ENCODE measurements around the gene NUDC.
"Not testable (repeated sequence)": the region's sequence is repeated elsewhere in the genome, so short reads cannot be mapped to it uniquely, and the experiment has no call there.

NUDC gene

GRCh38 chr1:26941311-26941710 is 19.8 kb downstream of the NUDC start:
- DNase-seq (ENCODE audit: low read depth), result no peak
- no peak for TF ChIP-seq CTCF (conservative IDR thresholded peaks at IDR 0.05; ENCODE audit: low read depth, low read length)
- H3K4me3 ChIP-seq (ENCODE audit: low read depth, low read length), result no peak overlapping the region

- TF ChIP-seq CTCF (conservative IDR thresholded peaks at IDR 0.05; ENCODE audit: low read depth, low read length), result no peak
- no peak for DNase-seq (ENCODE audit: low read depth)
- no peak overlapping the region for H3K4me3 ChIP-seq (ENCODE audit: low read depth, low read length)
Observed at GRCh38 chr1:26942656-26943055, 21.1 kb downstream of the NUDC start.

- TF ChIP-seq CTCF (conservative IDR thresholded peaks at IDR 0.05; ENCODE audit: low read depth, low read length), result no peak
- no peak for DNase-seq (ENCODE audit: low read depth)
- H3K4me3 ChIP-seq (ENCODE audit: low read depth, low read length), result no peak overlapping the region
Observed at GRCh38 chr1:26945138-26945537, 23.6 kb downstream of the NUDC start.

GRCh38 chr1:26945728-26946127 is 24.2 kb downstream of the NUDC start:
- DNase-seq (ENCODE audit: low read depth), result no peak
- H3K4me3 ChIP-seq (ENCODE audit: low read depth, low read length), result no peak overlapping the region
- TF ChIP-seq CTCF (conservative IDR thresholded peaks at IDR 0.05; ENCODE audit: low read depth, low read length), result no peak

GRCh38 chr1:26946270-26946669 is 24.7 kb downstream of the NUDC start:
- no peak for TF ChIP-seq CTCF (conservative IDR thresholded peaks at IDR 0.05; ENCODE audit: low read depth, low read length)
- no peak for DNase-seq (ENCODE audit: low read depth)

GRCh38 chr1:26948725-26949057 is 27.1 kb downstream of the NUDC start:
- not testable (repeated sequence) for DNase-seq (ENCODE audit: low read depth); H3K4me3 ChIP-seq (ENCODE audit: low read depth, low read length)

More at GRCh38 chr1:26946270-26946669, 24.7 kb downstream of the NUDC start:
- no peak overlapping the region for H3K4me3 ChIP-seq (ENCODE audit: low read depth, low read length)

- no peak overlapping the region for H3K4me3 ChIP-seq (ENCODE audit: low read depth, low read length)
- no peak for DNase-seq (ENCODE audit: low read depth)
- no peak for TF ChIP-seq CTCF (conservative IDR thresholded peaks at IDR 0.05; ENCODE audit: low read depth, low read length)
Observed at GRCh38 chr1:26949266-26949925, 27.9 kb downstream of the NUDC start.
